Heart left ventricle (tissue), 16 donors: ENCODE results near the gene GPR183. TPM values are rescaled to one million over a fixed set of nuclear protein-coding genes. Genes with fewer than 3 reads are reported as not detected.

ENCODE experiments used
- ATAC-seq, 4 donors: fragments of 200-7000 bp; cut with Tn5 transposase; one replicate each; pipeline ENCODE4 v1.9.1; 2020 to 2022; ENCODE audit warnings: moderate library complexity in 4 of 4, mild to moderate bottlenecking in 3 of 4, moderate number of reproducible peaks in 1 of 4
- DNase-seq, 5 donors: peaks; one replicate each; pipeline ENCODE4 v3.0.0-alpha.2; 2020
- H3K27ac ChIP-seq, 12 donors: fragments of 200-600 bp; sonication (generic) in 4 of 12; one replicate each; pipeline versions ENCODE4 v1.5.0 to v1.8.0; 2016 to 2022; ENCODE audit warnings: mild to moderate bottlenecking in 2 of 12
- H3K27me3 ChIP-seq, 9 donors: fragments of 200-600 bp; sonication (generic) in 2 of 9; one replicate each; pipeline versions ENCODE4 v1.5.1 to v1.8.0; 2016 to 2022; ENCODE audit warnings: mild to moderate bottlenecking in 3 of 9
- H3K36me3 ChIP-seq, 9 donors: fragments of 200-600 bp; sonication (generic) in 2 of 9; one replicate each; pipeline versions ENCODE4 v1.5.0 to v1.8.0; 2018 to 2022; ENCODE audit warnings: mild to moderate bottlenecking in 2 of 9
- H3K4me1 ChIP-seq, 12 donors: fragments of 200-600 bp; sonication (generic) in 4 of 12; one replicate each; pipeline versions ENCODE4 v1.5.0 to v1.8.0; 2016 to 2022; ENCODE audit warnings: mild to moderate bottlenecking in 3 of 12
- H3K4me3 ChIP-seq, 12 donors: fragments of 200-600 bp; sonication (generic) in 4 of 12; one replicate each; pipeline versions ENCODE4 v1.5.0 to v1.8.0; 2017 to 2022; ENCODE audit warnings: mild to moderate bottlenecking in 9 of 12, moderate library complexity in 4 of 12
- H3K9me3 ChIP-seq, 12 donors: fragments of 200-600 bp; sonication (generic) in 4 of 12; one replicate each; pipeline versions ENCODE4 v1.5.0 to v1.8.0; 2016 to 2022; ENCODE audit warnings: mild to moderate bottlenecking in 1 of 12
- CTCF ChIP-seq, 12 donors: fragments of 200-600 bp; sonication (generic) in 4 of 12; IDR thresholded peaks; one replicate each; pipeline versions ENCODE4 v1.5.0 to v1.8.0; 2018 to 2022; ENCODE audit warnings: antibody characterized with exemption in 12 of 12, mild to moderate bottlenecking in 5 of 12
- POLR2A ChIP-seq, 2 donors: fragments of 450-650 bp; IDR thresholded peaks; one replicate each; pipeline ENCODE4 v1.6.1; 2017; ENCODE audit warnings: antibody characterized with exemption in 2 of 2, mild to moderate bottlenecking in 2 of 2, moderate library complexity in 2 of 2
- WGBS, 4 donors: extraction: QIAGEN DNeasy Blood & Tissue Kit in 2 of 4; methylation state at CpG; one replicate each; pipeline versions ENCODE4 v1.1.5 to v1.1.7; 2013 to 2018; 5-methylcytosine and 5-hydroxymethylcytosine counted together
- intact Hi-C, 10 donors: fragments of 100-400 bp; cut with DNase I; formaldehyde crosslinking; loops; one replicate each; pipeline versions ENCODE4 v1.11.1 to v1.14.2; 2022
- polyA plus RNA-seq, 2 donors: library from polyadenylated mRNA; stranded (reverse); fragments of 200-250 nt; gene quantifications; one replicate each; pipeline ENCODE4 v1.2.3, GENCODE V29; 2013
- total RNA-seq, 9 donors: library from RNA; depleted of rRNA in 2 of 9; stranded (reverse); fragments of >200 nt in 2 of 9; fragmentation: NEBNext Ultra II Directional in 3 of 9; extraction: Animal tissue kit (Norgen Biotek cat#: 25700) in 3 of 9; gene quantifications; one replicate each; pipeline versions ENCODE4 v1.1.0 to v1.2.4, GENCODE V29; 2016 to 2023
- donor health status: ischemic (EF 13 %, LVEDD 7.1; RV severe dilation, severe dysfunction).
- donor health status: healthy with polysubstance abuse.
- donor health status: DM: no; HTN: yes; CAD: no.
- donor health status: DM: no; HTN: no; CAD: no.
- donor health status: ischemic (EF 25% LVEDD 6.9; RV normal size, moderate dysfunction).
- donor health status: ischemic (EF 25% LVEDD 5.7; RV mildly dilated, moderate dysfunction).
- donor health status: healthy.
- donor health status: DM: yes; HTN: yes; CAD: no.
- donor health status: ischemic (EF 35%, LVEDD 5.7; RV mildly dilated, moderate dysfunction).
- donor health status: nonischemic (EF 11% LVEDD 7.7; RV severe dilation, severe dysfunction).
- donor health status: DM: yes; HTN: yes; CAD: no.
- donor health status: PGD.
- donor health status: ischemic (EF 29% LVEDD 5.4; RV normal size, mild dysfunction).
- donor health status: nonischemic (EF 23%, LVEDD 6.1; RV moderate dilation, normal function).

Gene GPR183
- total and polyA plus RNA-seq, 11 donors, result 0.69 to 7.6 (median 1.5) TPM

GRCh38 chr13:99316657-99317256, 9.6 kb upstream of the GPR183 start:
- intact Hi-C loops, result no loop called here

GRCh38 chr13:99316224-99316623, 9.0 kb upstream of the GPR183 start:
- TF ChIP-seq CTCF (IDR thresholded peaks at IDR 0.05) (no peak), POLR2A (IDR thresholded peaks at IDR 0.05) (no peak)
- H3K4me3 ChIP-seq, result no peak overlapping the region
- no peaks in the 10 kb centered on the region for H3K27me3 ChIP-seq
- ATAC-seq, result peak in 1 of 4 donors; percentile 6
- H3K9me3 ChIP-seq, result no peaks in the 10 kb centered on the region
- 85 to 97% (median 92%) methylated on average over 2 of the region's 2 CpGs for WGBS, 4 donors
- H3K36me3 ChIP-seq, result peaks cover 0 to 35% (median 10%) of the 10 kb centered on the region in 9 donors
- intact Hi-C loops, result no loop called here
- DNase-seq, result no peak
- peak overlapping the region in 1 of 12 donors; percentile 10 for H3K27ac ChIP-seq
- H3K4me1 ChIP-seq, result peaks cover 0 to 79% (median 15%) of the 10 kb centered on the region in 12 donors

More at GRCh38 chr13:99316657-99317256, 9.6 kb upstream of the GPR183 start:
- no peak for DNase-seq
- TF ChIP-seq CTCF (IDR thresholded peaks at IDR 0.05) (no peak), POLR2A (IDR thresholded peaks at IDR 0.05) (no peak)
- H3K9me3 ChIP-seq, result no peaks in the 10 kb centered on the region
- peaks cover 0 to 35% (median 10%) of the 10 kb centered on the region in 9 donors for H3K36me3 ChIP-seq
- peak overlapping the region in 1 of 12 donors; percentile 18 for H3K27ac ChIP-seq
- H3K4me1 ChIP-seq, result peaks cover 0 to 79% (median 16%) of the 10 kb centered on the region in 12 donors
- H3K4me3 ChIP-seq, result no peak overlapping the region
- WGBS, 4 donors, result 63 to 69% (median 68%) methylated on average over 6 of the region's 6 CpGs
- H3K27me3 ChIP-seq, result no peaks in the 10 kb centered on the region
- peak in 3 of 4 donors; percentile 35 to 71 (median 50) for ATAC-seq

- ATAC-seq, result no peak
- WGBS, 4 donors, result 87 to 89% (median 88%) methylated on average over 6 of the region's 6 CpGs
- H3K4me3 ChIP-seq, result no peak overlapping the region
- H3K27me3 ChIP-seq, result no peaks in the 10 kb centered on the region
- TF ChIP-seq CTCF (IDR thresholded peaks at IDR 0.05) (no peak), POLR2A (IDR thresholded peaks at IDR 0.05) (no peak)
- peaks cover 0 to 79% (median 10%) of the 10 kb centered on the region in 12 donors for H3K4me1 ChIP-seq
- DNase-seq, result no peak
- H3K9me3 ChIP-seq, result no peaks in the 10 kb centered on the region
- intact Hi-C loops, result no loop called here
- H3K36me3 ChIP-seq, result peaks cover 0 to 35% (median 10%) of the 10 kb centered on the region in 9 donors
- H3K27ac ChIP-seq, result peak overlapping the region in 1 of 12 donors; percentile 83
Measured at GRCh38 chr13:99315186-99315585, 8.0 kb upstream of the GPR183 start.

GRCh38 chr13:99314640-99315176, 7.5 kb upstream of the GPR183 start:
- Histone ChIP-seq H3K27me3 (no peaks in the 10 kb centered on the region), H3K4me3 (peak overlapping the region in 1 of 12 donors; percentile 6), H3K4me1 (peaks cover 0 to 79% (median 10%) of the 10 kb centered on the region in 12 donors), H3K36me3 (peaks cover 0 to 35% (median 10%) of the 10 kb centered on the region in 9 donors), H3K27ac (peak overlapping the region in 1 of 12 donors; percentile 83), H3K9me3 (no peaks in the 10 kb centered on the region)
- intact Hi-C loops, result no loop called here
- TF ChIP-seq POLR2A (IDR thresholded peaks at IDR 0.05), result no peak
- TF ChIP-seq CTCF (IDR thresholded peaks at IDR 0.05), result no peak
- 61 to 69% (median 66%) methylated on average over 10 of the region's 10 CpGs for WGBS, 4 donors
- DNase-seq (no peak), ATAC-seq (no peak)
